ENCODE results near the gene BCKDHA.

GRCh38 chr19:41369769-41370168, 27.8 kb upstream of the BCKDHA start:
- TF ChIP-seq FOXM1 (IDR thresholded peaks at IDR 0.05; ENCODE audit: low read depth) (no peak), FOXM1 (CRISPR knock-in tag; IDR thresholded peaks at IDR 0.05; ENCODE audit: low read depth) (no peak), TCF7L2 (IDR thresholded peaks at IDR 0.05; ENCODE audit: low read depth, low read length) (no peak), BRF1 (IDR thresholded peaks at IDR 0.05; ENCODE audit: borderline replicate concordance, extremely low read depth, insufficient read length) (no peak), POLR2A (conservative IDR thresholded peaks at IDR 0.05) (no peak), EP300 (IDR thresholded peaks at IDR 0.05; ENCODE audit: low read length) (no peak), ZNF589 (CRISPR knock-in tag; IDR thresholded peaks at IDR 0.05; ENCODE audit: low read depth) (no peak)
- TF ChIP-seq, protein P1, sequence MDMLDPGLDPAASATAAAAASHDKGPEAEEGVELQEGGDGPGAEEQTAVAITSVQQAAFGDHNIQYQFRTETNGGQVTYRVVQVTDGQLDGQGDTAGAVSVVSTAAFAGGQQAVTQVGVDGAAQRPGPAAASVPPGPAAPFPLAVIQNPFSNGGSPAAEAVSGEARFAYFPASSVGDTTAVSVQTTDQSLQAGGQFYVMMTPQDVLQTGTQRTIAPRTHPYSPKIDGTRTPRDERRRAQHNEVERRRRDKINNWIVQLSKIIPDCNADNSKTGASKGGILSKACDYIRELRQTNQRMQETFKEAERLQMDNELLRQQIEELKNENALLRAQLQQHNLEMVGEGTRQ (CRISPR knock-in tag; IDR thresholded peaks at IDR 0.05) = no peak

Data from K562 (cell line).